ENCODE results near the gene COBL.

The COBL gene

GRCh38 chr7:51027106-51027934 is 289.3 kb downstream of the COBL start:
- H3K27me3 ChIP-seq (ENCODE audit: control insufficient read depth in 5 of 5, insufficient read depth in 4 of 5, low read length in 5 of 5) = no peaks in the 10 kb centered on the region
- peaks cover 0 to 10% (median 7%) of the 10 kb centered on the region in 5 donors for H3K4me1 ChIP-seq (ENCODE audit: control insufficient read depth in 5 of 5, insufficient read depth in 5 of 5, low read length in 5 of 5)
- H3K4me3 ChIP-seq (ENCODE audit: low read depth in 1 of 5, low read length in 5 of 5) = no peak overlapping the region
- H3K9ac ChIP-seq (ENCODE audit: low read length in 5 of 5) = no peak overlapping the region
- no peak overlapping the region for H3K27ac ChIP-seq (ENCODE audit: low read depth, low read length)
- H3K36me3 ChIP-seq (ENCODE audit: control insufficient read depth in 5 of 5, insufficient read depth in 5 of 5, low read length in 5 of 5) = no peaks in the 10 kb centered on the region
- H3K9me3 ChIP-seq (ENCODE audit: control insufficient read depth in 5 of 5, low read length in 5 of 5) = no peaks in the 10 kb centered on the region

DNA sequence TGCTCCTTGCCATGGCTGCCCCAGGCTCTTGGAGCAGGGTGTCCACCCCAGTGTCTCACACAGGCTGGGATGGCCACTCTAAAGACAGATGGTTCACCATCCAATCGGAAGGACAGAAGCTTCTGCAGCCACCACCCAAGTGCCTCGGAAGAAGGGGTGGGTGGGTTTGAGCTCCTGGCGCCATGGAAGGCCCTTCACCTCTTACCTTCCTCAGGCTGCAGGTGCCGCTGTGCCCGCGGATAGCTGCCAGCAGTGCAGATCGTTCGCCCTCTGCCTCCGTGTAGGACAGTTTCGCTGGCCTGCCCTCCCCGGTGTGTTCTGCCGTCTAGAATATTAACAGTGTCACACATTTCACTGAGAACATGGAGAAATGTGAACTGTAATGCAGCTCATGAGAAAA is 290.3 kb downstream of the COBL start:
- H3K27me3 ChIP-seq (ENCODE audit: control insufficient read depth in 5 of 5, insufficient read depth in 4 of 5, low read length in 5 of 5) = no peaks in the 10 kb centered on the region
- no peaks in the 10 kb centered on the region for H3K9me3 ChIP-seq (ENCODE audit: control insufficient read depth in 5 of 5, low read length in 5 of 5)
- H3K4me3 ChIP-seq (ENCODE audit: low read depth in 1 of 5, low read length in 5 of 5) = no peak overlapping the region
- H3K36me3 ChIP-seq (ENCODE audit: control insufficient read depth in 5 of 5, insufficient read depth in 5 of 5, low read length in 5 of 5) = no peaks in the 10 kb centered on the region
- H3K9ac ChIP-seq (ENCODE audit: low read length in 5 of 5) = no peak overlapping the region
- no peak overlapping the region for H3K27ac ChIP-seq (ENCODE audit: low read depth, low read length)
- peaks cover 0 to 10% (median 7%) of the 10 kb centered on the region in 5 donors for H3K4me1 ChIP-seq (ENCODE audit: control insufficient read depth in 5 of 5, insufficient read depth in 5 of 5, low read length in 5 of 5)

GRCh38 chr7:51025668-51026067 is 290.9 kb downstream of the COBL start:
- Histone ChIP-seq H3K9me3 (ENCODE audit: control insufficient read depth in 5 of 5, low read length in 5 of 5) (no peaks in the 10 kb centered on the region), H3K27ac (ENCODE audit: low read depth, low read length) (no peak overlapping the region), H3K9ac (ENCODE audit: low read length in 5 of 5) (no peak overlapping the region), H3K27me3 (ENCODE audit: control insufficient read depth in 5 of 5, insufficient read depth in 4 of 5, low read length in 5 of 5) (no peaks in the 10 kb centered on the region), H3K36me3 (ENCODE audit: control insufficient read depth in 5 of 5, insufficient read depth in 5 of 5, low read length in 5 of 5) (no peaks in the 10 kb centered on the region), H3K4me3 (ENCODE audit: low read depth in 1 of 5, low read length in 5 of 5) (no peak overlapping the region), H3K4me1 (ENCODE audit: control insufficient read depth in 5 of 5, insufficient read depth in 5 of 5, low read length in 5 of 5) (peaks cover 0 to 10% (median 7%) of the 10 kb centered on the region in 5 donors)

- peaks cover 0 to 10% (median 7%) of the 10 kb centered on the region in 5 donors for H3K4me1 ChIP-seq (ENCODE audit: control insufficient read depth in 5 of 5, insufficient read depth in 5 of 5, low read length in 5 of 5)
- no peak overlapping the region for H3K4me3 ChIP-seq (ENCODE audit: low read depth in 1 of 5, low read length in 5 of 5)
- no peak overlapping the region for H3K27ac ChIP-seq (ENCODE audit: low read depth, low read length)
- no peaks in the 10 kb centered on the region for H3K27me3 ChIP-seq (ENCODE audit: control insufficient read depth in 5 of 5, insufficient read depth in 4 of 5, low read length in 5 of 5)
- H3K36me3 ChIP-seq (ENCODE audit: control insufficient read depth in 5 of 5, insufficient read depth in 5 of 5, low read length in 5 of 5) = no peaks in the 10 kb centered on the region
- no peaks in the 10 kb centered on the region for H3K9me3 ChIP-seq (ENCODE audit: control insufficient read depth in 5 of 5, low read length in 5 of 5)
- no peak overlapping the region for H3K9ac ChIP-seq (ENCODE audit: low read length in 5 of 5)
Measured at GRCh38 chr7:51024867-51025266, 291.7 kb downstream of the COBL start.

DNA sequence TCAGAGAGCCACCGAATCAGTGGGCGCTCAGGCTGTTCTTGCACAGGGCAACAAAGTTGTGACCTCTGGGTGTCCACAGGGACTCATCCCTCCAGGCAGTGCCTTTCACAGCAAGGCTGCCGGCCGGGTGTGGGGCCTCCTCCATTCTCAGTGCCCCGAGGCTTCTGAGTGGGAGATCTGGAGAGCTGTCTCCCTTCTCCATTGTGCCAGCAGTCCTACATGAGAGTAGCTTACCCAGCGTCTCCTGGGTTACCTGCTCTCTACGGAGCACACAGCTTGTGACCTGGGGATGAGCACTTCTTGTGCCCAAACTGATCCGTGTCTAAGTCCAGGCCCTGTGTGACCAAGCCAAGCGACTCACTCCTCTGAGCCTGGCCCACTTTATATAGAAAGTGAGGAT is 293.1 kb downstream of the COBL start:
- H3K27ac ChIP-seq (ENCODE audit: low read depth, low read length) = no peak overlapping the region
- H3K4me3 ChIP-seq (ENCODE audit: low read depth in 1 of 5, low read length in 5 of 5) = no peak overlapping the region
- H3K9me3 ChIP-seq (ENCODE audit: control insufficient read depth in 5 of 5, low read length in 5 of 5) = no peaks in the 10 kb centered on the region
- peaks cover 0 to 10% (median 7%) of the 10 kb centered on the region in 5 donors for H3K4me1 ChIP-seq (ENCODE audit: control insufficient read depth in 5 of 5, insufficient read depth in 5 of 5, low read length in 5 of 5)
- no peak overlapping the region for H3K9ac ChIP-seq (ENCODE audit: low read length in 5 of 5)
- H3K27me3 ChIP-seq (ENCODE audit: control insufficient read depth in 5 of 5, insufficient read depth in 4 of 5, low read length in 5 of 5) = no peaks in the 10 kb centered on the region
- H3K36me3 ChIP-seq (ENCODE audit: control insufficient read depth in 5 of 5, insufficient read depth in 5 of 5, low read length in 5 of 5) = no peaks in the 10 kb centered on the region

- H3K4me1 ChIP-seq (ENCODE audit: control insufficient read depth in 5 of 5, insufficient read depth in 5 of 5, low read length in 5 of 5) = peaks cover 0 to 10% (median 7%) of the 10 kb centered on the region in 5 donors
- no peaks in the 10 kb centered on the region for H3K36me3 ChIP-seq (ENCODE audit: control insufficient read depth in 5 of 5, insufficient read depth in 5 of 5, low read length in 5 of 5)
- peaks cover 0 to 2% (median 0%) of the 10 kb centered on the region in 5 donors for H3K9me3 ChIP-seq (ENCODE audit: control insufficient read depth in 5 of 5, low read length in 5 of 5)
- no peak overlapping the region for H3K27ac ChIP-seq (ENCODE audit: low read depth, low read length)
- no peak overlapping the region for H3K4me3 ChIP-seq (ENCODE audit: low read depth in 1 of 5, low read length in 5 of 5)
- H3K9ac ChIP-seq (ENCODE audit: low read length in 5 of 5) = no peak overlapping the region
- H3K27me3 ChIP-seq (ENCODE audit: control insufficient read depth in 5 of 5, insufficient read depth in 4 of 5, low read length in 5 of 5) = no peaks in the 10 kb centered on the region
Measured at GRCh38 chr7:51022821-51023220, 293.8 kb downstream of the COBL start.

- no peak overlapping the region for H3K9ac ChIP-seq (ENCODE audit: low read length in 5 of 5)
- H3K27ac ChIP-seq (ENCODE audit: low read depth, low read length) = no peak overlapping the region
- peaks cover 0 to 10% (median 7%) of the 10 kb centered on the region in 5 donors for H3K4me1 ChIP-seq (ENCODE audit: control insufficient read depth in 5 of 5, insufficient read depth in 5 of 5, low read length in 5 of 5)
- H3K27me3 ChIP-seq (ENCODE audit: control insufficient read depth in 5 of 5, insufficient read depth in 4 of 5, low read length in 5 of 5) = no peaks in the 10 kb centered on the region
- peaks cover 0 to 2% (median 0%) of the 10 kb centered on the region in 5 donors for H3K9me3 ChIP-seq (ENCODE audit: control insufficient read depth in 5 of 5, low read length in 5 of 5)
- no peaks in the 10 kb centered on the region for H3K36me3 ChIP-seq (ENCODE audit: control insufficient read depth in 5 of 5, insufficient read depth in 5 of 5, low read length in 5 of 5)
- no peak overlapping the region for H3K4me3 ChIP-seq (ENCODE audit: low read depth in 1 of 5, low read length in 5 of 5)
Measured at GRCh38 chr7:51021906-51022570, 294.6 kb downstream of the COBL start.

DNA sequence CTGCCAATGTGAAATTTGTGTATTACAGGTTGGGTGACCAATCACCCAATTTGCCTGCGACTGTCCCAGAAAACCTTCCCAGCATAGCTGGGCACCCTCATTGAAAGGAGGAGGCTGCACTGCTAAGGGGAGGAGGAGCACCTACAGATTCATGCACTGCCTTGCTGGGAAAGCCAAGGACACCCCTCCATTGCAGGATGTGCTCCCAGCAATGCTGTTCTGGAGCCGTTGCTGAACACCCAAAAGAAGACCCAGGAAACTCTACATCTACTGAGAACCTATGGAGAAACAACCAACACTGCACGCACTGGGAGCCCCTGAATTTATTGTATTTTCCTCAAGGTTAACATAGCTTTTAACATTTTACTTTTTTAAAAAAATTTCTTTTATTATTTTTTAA is 295.7 kb downstream of the COBL start:
- Histone ChIP-seq H3K9ac (ENCODE audit: low read length in 5 of 5) (no peak overlapping the region), H3K27ac (ENCODE audit: low read depth, low read length) (no peak overlapping the region), H3K4me3 (ENCODE audit: low read depth in 1 of 5, low read length in 5 of 5) (no peak overlapping the region), H3K27me3 (ENCODE audit: control insufficient read depth in 5 of 5, insufficient read depth in 4 of 5, low read length in 5 of 5) (no peaks in the 10 kb centered on the region), H3K9me3 (ENCODE audit: control insufficient read depth in 5 of 5, low read length in 5 of 5) (peaks cover 0 to 2% (median 0%) of the 10 kb centered on the region in 5 donors), H3K36me3 (ENCODE audit: control insufficient read depth in 5 of 5, insufficient read depth in 5 of 5, low read length in 5 of 5) (no peaks in the 10 kb centered on the region), H3K4me1 (ENCODE audit: control insufficient read depth in 5 of 5, insufficient read depth in 5 of 5, low read length in 5 of 5) (peaks cover 0 to 6% (median 5%) of the 10 kb centered on the region in 5 donors)

DNA sequence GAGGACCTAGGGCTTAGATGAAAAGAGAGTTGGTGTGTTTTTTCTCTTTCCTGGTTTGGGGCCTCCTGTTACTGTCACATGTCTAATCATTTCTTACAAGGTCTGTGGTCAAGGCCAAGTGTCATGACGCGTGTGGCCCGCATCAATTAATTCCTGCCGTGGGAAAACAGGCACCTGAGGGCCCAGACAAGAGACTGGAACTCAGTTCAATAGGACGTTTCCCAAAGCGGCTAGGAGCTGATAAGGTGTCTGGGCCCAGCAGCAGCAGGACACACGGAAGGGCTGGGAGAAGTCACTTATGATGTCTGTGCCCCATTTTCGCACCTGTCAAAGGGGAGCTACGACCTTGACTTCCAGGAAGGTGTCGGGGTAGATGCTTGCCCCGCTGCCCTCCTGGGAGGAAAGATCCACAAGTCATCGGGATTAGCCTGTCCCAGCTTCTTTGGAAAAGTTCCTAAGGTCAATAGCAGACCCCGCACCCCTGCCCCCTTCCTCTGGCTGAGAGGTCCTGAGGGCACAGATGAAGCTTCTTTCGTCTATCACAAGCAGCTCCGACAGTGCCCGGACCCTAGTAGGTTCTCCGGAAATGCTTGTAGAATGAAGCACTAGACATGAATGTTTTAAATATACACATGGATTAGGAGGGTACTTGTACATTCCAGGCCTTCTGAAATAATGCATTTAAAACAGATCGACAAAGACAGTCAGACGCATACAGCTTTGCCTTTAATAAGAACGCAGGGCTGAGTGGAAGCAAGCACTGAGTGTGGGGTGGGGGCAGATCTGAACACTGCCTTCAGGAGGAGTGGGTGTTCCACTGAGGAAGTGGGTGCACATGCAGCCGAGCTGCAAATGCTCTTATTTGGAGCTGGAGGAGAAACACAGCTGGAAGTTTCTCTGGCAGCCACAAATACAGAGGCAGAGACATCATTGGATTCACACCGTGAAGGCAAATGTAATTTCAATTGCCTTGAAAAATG is 296.4 kb downstream of the COBL start:
- H3K4me3 ChIP-seq (ENCODE audit: low read depth in 1 of 5, low read length in 5 of 5) = no peak overlapping the region
- no peaks in the 10 kb centered on the region for H3K4me1 ChIP-seq (ENCODE audit: control insufficient read depth in 5 of 5, insufficient read depth in 5 of 5, low read length in 5 of 5)
- peaks cover 0 to 2% (median 0%) of the 10 kb centered on the region in 5 donors for H3K9me3 ChIP-seq (ENCODE audit: control insufficient read depth in 5 of 5, low read length in 5 of 5)
- H3K27me3 ChIP-seq (ENCODE audit: control insufficient read depth in 5 of 5, insufficient read depth in 4 of 5, low read length in 5 of 5) = no peaks in the 10 kb centered on the region
- no peak overlapping the region for H3K27ac ChIP-seq (ENCODE audit: low read depth, low read length)
- H3K36me3 ChIP-seq (ENCODE audit: control insufficient read depth in 5 of 5, insufficient read depth in 5 of 5, low read length in 5 of 5) = no peaks in the 10 kb centered on the region
- no peak overlapping the region for H3K9ac ChIP-seq (ENCODE audit: low read length in 5 of 5)

Measured in subcutaneous abdominal adipose tissue (tissue), 5 donors.